Loucy (cell line): ENCODE results near the gene GDF7.

Experiments used
- EZH2phosphoT487 ChIP-seq: fragments of 200-600 bp; IDR thresholded peaks from 2 replicates; pipeline ENCODE4 v1.6.1; 2018; ENCODE audit warnings: antibody characterized with exemption, mild to moderate bottlenecking, moderate library complexity, borderline replicate concordance
- TF ChIP-seq, protein P1 (sequence below): fragments of 200-600 bp; sonication (generic); conservative IDR thresholded peaks from 2 replicates; pipeline ENCODE4 v1.5.1; 2014; ENCODE audit warnings: mild to moderate bottlenecking, antibody characterized with exemption, low read length

DNA sequence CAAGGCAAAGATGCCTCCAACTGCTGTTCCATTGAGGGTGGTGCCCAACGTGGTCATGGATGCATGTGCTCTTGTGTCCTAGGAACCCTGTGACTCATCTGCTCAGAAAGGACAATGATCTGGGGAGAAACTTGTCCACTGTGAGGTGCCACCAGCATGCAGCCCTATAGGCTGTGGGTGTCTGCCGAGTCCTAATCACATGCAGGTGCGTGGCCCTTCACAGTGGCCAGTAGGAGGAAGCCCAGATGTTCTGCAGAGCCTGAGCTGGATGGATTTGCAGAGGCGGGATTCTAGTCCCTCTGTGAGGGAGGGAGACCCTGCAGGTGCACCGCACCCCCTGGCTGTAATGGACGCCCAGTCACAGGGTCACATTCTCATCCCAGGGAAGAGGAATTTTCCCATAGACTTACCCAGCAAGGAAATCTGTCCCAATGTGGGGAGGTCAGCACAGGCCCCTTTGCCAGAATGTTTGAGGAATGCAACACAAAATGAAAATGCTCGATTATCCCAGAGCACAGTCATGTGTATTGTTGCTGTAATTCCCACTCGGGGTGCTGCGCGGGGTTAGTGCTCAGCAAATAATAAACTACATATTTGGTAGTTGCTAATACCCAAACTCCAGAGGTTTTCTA lies 13.9 kb downstream of the GDF7 start:
- TF ChIP-seq, protein P1, sequence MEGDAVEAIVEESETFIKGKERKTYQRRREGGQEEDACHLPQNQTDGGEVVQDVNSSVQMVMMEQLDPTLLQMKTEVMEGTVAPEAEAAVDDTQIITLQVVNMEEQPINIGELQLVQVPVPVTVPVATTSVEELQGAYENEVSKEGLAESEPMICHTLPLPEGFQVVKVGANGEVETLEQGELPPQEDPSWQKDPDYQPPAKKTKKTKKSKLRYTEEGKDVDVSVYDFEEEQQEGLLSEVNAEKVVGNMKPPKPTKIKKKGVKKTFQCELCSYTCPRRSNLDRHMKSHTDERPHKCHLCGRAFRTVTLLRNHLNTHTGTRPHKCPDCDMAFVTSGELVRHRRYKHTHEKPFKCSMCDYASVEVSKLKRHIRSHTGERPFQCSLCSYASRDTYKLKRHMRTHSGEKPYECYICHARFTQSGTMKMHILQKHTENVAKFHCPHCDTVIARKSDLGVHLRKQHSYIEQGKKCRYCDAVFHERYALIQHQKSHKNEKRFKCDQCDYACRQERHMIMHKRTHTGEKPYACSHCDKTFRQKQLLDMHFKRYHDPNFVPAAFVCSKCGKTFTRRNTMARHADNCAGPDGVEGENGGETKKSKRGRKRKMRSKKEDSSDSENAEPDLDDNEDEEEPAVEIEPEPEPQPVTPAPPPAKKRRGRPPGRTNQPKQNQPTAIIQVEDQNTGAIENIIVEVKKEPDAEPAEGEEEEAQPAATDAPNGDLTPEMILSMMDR: no peak
- no peak for TF ChIP-seq EZH2phosphoT487
